Neutrophil (primary cell): ENCODE data around the gene FES.
"Not testable (repeated sequence)": the region's sequence is repeated elsewhere in the genome, so short reads cannot be mapped to it uniquely, and the experiment has no call there.

Experiments
- H3K27ac ChIP-seq: fragments of 200-600 bp; sonication (generic); 2 replicates; pipeline ENCODE4 v1.5.1; 2016; ENCODE audit warnings: mild to moderate bottlenecking, moderate library complexity
- H3K27me3 ChIP-seq: fragments of 200-600 bp; sonication (generic); 2 replicates; pipeline ENCODE4 v1.6.0; 2016; ENCODE audit warnings: mild to moderate bottlenecking
- H3K36me3 ChIP-seq: fragments of 200-600 bp; sonication (generic); 2 replicates; pipeline ENCODE4 v1.5.1; 2017
- H3K4me1 ChIP-seq, 2 experiments: fragments of 200-600 bp in 1 of 2; sonication (generic) in 1 of 2; 1 replicate in 1 of 2; 2 replicates in 1 of 2; pipeline versions ENCODE4 v1.5.1 to v1.6.1; 2013 to 2016; ENCODE audit warnings: low read depth in 1 of 2, low read length in 1 of 2, mild to moderate bottlenecking in 1 of 2, moderate library complexity in 1 of 2; ENCODE audit not compliant: control insufficient read depth in 1 of 2, insufficient read depth in 1 of 2
- H3K4me3 ChIP-seq, 2 experiments: fragments of 200-600 bp in 1 of 2; sonication (generic) in 1 of 2; 1 replicate in 1 of 2; 2 replicates in 1 of 2; pipeline ENCODE4 v1.5.1; 2013 to 2016; ENCODE audit warnings: low read depth in 1 of 2, low read length in 1 of 2, mild to moderate bottlenecking in 1 of 2, moderate library complexity in 1 of 2
- H3K9me3 ChIP-seq: fragments of 200-600 bp; sonication (generic); 2 replicates; pipeline ENCODE4 v1.5.1; 2016
- TF ChIP-seq, protein P1 (sequence below): fragments of 200-600 bp; sonication (generic); IDR thresholded peaks from 2 replicates; pipeline ENCODE4 v1.5.1; 2016; ENCODE audit warnings: antibody characterized with exemption

Gene FES

DNA sequence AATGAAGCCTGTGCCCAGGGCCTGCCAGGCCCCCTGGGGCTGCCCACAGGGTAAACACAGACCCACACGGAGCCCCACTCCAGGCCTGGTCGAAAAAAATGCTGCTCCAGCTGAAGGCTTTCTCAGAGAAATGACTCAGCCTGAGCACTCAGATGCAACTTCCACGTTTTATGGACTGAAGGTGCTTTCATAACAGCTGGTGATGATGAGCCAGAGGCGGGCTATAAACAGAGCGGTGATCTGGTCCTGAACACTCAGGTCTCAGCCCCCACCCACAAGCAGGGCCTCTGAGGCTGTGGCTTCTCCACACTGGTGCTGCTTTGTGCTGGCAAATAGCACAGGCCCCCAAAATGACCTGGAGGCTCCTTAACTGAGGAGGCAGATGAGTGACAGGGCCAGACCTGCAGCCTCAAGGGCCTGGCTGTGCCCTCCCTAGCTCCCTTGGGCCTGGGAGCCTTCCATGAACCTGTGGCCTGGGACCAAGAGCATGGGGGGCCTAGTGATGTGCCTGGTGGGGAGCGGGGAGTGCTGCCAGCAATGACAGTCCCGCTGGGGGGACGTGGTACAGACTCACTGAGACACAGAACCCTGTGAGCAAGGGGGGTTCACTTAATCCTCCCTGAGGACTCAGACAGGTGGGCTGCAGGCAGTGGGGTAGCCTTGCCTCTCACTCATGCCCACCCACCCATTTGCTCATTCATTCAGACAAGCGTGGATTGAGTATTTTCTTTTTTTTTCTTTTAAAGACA lies 38.9 kb upstream of the FES start:
- H3K36me3 ChIP-seq = no peaks in the 10 kb centered on the region
- TF ChIP-seq, protein P1, sequence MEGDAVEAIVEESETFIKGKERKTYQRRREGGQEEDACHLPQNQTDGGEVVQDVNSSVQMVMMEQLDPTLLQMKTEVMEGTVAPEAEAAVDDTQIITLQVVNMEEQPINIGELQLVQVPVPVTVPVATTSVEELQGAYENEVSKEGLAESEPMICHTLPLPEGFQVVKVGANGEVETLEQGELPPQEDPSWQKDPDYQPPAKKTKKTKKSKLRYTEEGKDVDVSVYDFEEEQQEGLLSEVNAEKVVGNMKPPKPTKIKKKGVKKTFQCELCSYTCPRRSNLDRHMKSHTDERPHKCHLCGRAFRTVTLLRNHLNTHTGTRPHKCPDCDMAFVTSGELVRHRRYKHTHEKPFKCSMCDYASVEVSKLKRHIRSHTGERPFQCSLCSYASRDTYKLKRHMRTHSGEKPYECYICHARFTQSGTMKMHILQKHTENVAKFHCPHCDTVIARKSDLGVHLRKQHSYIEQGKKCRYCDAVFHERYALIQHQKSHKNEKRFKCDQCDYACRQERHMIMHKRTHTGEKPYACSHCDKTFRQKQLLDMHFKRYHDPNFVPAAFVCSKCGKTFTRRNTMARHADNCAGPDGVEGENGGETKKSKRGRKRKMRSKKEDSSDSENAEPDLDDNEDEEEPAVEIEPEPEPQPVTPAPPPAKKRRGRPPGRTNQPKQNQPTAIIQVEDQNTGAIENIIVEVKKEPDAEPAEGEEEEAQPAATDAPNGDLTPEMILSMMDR = no peak
- H3K4me3 ChIP-seq = peak overlapping the region; percentile 5 to 27
- peaks cover 27 to 32% of the 10 kb centered on the region in 2 experiments for H3K4me1 ChIP-seq
- no peaks in the 10 kb centered on the region for H3K27me3 ChIP-seq
- H3K27ac ChIP-seq = peak overlapping the region; percentile 86
- H3K9me3 ChIP-seq = no peaks in the 10 kb centered on the region

DNA sequence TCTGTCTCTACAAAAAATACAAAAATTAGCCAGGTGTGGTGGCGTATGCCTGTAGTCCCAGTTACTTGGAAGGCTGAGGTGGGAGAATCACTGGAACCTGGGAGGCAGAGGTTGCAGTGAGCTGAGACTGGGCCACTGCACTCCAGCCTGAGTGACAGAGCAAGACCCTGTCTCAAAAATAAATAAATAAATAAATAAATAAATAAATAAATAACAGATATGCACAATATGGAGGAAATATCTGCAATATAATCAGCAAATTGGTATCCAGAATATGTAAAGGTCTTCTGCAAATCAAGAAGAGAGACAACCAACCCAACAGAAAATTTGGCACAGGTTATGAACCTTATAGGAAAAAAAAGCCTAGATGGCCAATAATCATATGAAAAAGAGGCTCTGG lies 34.9 kb upstream of the FES start:
- H3K9me3 ChIP-seq, H3K27ac ChIP-seq, H3K4me3 ChIP-seq, H3K27me3 ChIP-seq, H3K36me3 ChIP-seq: not testable (repeated sequence)
- peaks cover 14 to 18% of the 10 kb centered on the region in 2 experiments for H3K4me1 ChIP-seq

DNA sequence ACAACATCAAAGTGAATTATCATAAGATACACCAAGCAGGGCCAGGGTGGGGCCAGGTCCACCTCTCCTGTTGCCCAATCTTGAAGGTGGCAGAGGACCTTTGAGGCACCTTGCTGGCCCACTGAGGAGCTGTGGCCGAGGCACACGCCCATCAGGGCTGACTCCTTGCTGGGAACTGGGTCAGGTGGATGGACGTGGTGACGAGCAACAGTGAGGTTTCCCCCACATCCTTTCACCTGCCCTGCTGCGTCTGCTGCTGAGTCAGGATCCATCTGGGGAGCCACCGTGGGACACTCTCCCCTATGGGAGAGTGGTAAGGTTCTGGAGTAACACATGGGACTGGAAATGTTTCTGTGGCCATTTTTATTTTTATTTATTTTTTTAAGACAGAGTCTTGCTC lies 33.2 kb upstream of the FES start:
- H3K27ac ChIP-seq = no peak overlapping the region
- no peaks in the 10 kb centered on the region for H3K9me3 ChIP-seq
- peaks cover 0 to 4% of the 10 kb centered on the region in 2 experiments for H3K4me1 ChIP-seq
- H3K36me3 ChIP-seq = peaks cover 10% of the 10 kb centered on the region
- TF ChIP-seq, protein P1 = no peak
- no peaks in the 10 kb centered on the region for H3K27me3 ChIP-seq
- H3K4me3 ChIP-seq = no peak overlapping the region

DNA sequence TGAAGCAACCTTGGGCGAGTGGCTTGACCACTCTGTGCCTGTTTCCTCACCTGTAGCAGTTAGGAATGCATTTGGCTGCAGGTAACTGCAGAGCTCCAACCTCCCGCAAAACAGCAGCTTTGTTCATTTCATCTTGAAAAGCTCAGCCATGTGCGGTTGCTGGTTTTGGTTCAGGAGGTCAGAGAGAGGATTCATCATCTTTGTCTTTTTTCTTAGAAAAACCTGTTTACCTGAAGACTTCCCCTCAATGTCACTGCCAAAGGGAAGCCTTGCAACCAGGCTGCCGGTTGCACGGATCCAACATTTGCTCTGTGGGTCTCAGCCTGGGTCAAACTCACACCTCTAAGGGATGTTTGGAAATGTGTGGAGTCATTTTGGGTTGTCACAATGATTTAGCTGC lies 32.4 kb upstream of the FES start:
- Histone ChIP-seq H3K9me3 (no peaks in the 10 kb centered on the region), H3K4me3 (no peak overlapping the region), H3K4me1 (peaks cover 8 to 11% of the 10 kb centered on the region in 2 experiments), H3K27ac (no peak overlapping the region), H3K36me3 (peaks cover 10% of the 10 kb centered on the region), H3K27me3 (no peaks in the 10 kb centered on the region)
- TF ChIP-seq, protein P1 = no peak

DNA sequence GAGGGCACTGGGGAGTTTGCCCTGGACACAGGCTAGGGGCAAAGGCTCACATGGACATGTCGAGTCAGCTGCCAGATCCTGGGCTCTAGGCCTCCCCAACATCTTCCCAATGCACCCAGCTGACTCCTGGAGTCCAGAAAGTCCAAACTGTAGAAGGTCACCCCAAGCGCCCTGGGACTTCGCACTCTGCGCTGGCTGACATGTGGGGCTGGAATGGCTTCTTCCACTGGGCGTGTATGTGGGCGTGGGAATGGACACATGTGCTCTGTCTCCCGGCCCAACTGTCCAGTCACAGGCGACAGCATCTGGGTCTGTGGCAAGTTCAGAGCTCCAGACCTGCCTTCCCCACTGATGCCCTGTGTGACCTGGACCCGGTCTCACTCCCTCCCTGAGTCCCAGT lies 29.2 kb upstream of the FES start:
- TF ChIP-seq, protein P1 = no peak
- Histone ChIP-seq H3K4me1 (peaks cover 25 to 30% of the 10 kb centered on the region in 2 experiments), H3K4me3 (no peak overlapping the region), H3K9me3 (no peaks in the 10 kb centered on the region), H3K27me3 (no peaks in the 10 kb centered on the region), H3K27ac (no peak overlapping the region), H3K36me3 (peaks cover 10% of the 10 kb centered on the region)

DNA sequence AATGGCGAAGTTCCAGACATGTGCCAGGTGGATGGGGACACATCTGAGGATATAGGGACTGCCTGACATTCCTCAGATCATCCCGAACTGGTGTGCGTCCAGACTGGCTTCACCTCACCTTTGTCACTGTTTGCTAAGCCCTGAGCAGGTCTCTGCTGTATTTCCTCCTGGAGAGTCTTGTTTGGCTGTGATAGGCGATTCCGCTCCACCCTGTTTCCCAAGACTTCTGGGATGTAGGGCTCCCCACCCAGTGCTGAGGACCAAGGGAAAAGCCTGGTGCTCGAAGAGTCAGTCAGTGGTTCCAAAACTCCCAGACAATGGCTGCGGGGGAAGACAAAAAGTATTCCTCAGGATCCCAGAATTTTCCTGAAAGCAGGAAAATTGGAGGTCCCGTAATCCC lies 27.0 kb upstream of the FES start:
- H3K27me3 ChIP-seq = no peaks in the 10 kb centered on the region
- TF ChIP-seq, protein P1 = no peak
- no peaks in the 10 kb centered on the region for H3K9me3 ChIP-seq
- no peaks in the 10 kb centered on the region for H3K36me3 ChIP-seq
- H3K4me1 ChIP-seq = peaks cover 47 to 52% of the 10 kb centered on the region in 2 experiments
- H3K27ac ChIP-seq = no peak overlapping the region
- no peak overlapping the region for H3K4me3 ChIP-seq
